Measurements from ENCODE around the gene RPP21. TPM values are rescaled to one million over a fixed set of nuclear protein-coding genes. Genes with fewer than 3 reads are reported as not detected.

Gene RPP21
- total RNA-seq, 4 donors from 2014 or later: 61.9 to 246 (median 87.5) TPM

GRCh38 chr6:30311671-30312070, 33.3 kb upstream of the RPP21 start:
- no peaks in the 10 kb centered on the region for H3K4me1 ChIP-seq
- peaks cover 0 to 11% (median 3%) of the 10 kb centered on the region in 4 donors for H3K36me3 ChIP-seq
- H3K27ac ChIP-seq: no peak overlapping the region
- no peak for DNase-seq
- H3K4me3 ChIP-seq: no peak overlapping the region
- in situ Hi-C loops (cut with MboI; ENCODE audit: low pct_ligation_motif_present in 1 of 4, low pct_unique_long_range_greater_than_20kb in 1 of 4, low sequenced_read_pairs in 3 of 4) (no loop called here), intact Hi-C loops (cut with DNase I; ENCODE audit: low total_unique reads) (no loop called here)
- H3K27me3 ChIP-seq: no peaks in the 10 kb centered on the region
- TF ChIP-seq POLR2A (IDR thresholded peaks at IDR 0.05) (no peak), POLR2AphosphoS5 (IDR thresholded peaks at IDR 0.05) (no peak), EP300 (IDR thresholded peaks at IDR 0.05; ENCODE audit: low read depth) (no peak)
- TF ChIP-seq, protein P1, sequence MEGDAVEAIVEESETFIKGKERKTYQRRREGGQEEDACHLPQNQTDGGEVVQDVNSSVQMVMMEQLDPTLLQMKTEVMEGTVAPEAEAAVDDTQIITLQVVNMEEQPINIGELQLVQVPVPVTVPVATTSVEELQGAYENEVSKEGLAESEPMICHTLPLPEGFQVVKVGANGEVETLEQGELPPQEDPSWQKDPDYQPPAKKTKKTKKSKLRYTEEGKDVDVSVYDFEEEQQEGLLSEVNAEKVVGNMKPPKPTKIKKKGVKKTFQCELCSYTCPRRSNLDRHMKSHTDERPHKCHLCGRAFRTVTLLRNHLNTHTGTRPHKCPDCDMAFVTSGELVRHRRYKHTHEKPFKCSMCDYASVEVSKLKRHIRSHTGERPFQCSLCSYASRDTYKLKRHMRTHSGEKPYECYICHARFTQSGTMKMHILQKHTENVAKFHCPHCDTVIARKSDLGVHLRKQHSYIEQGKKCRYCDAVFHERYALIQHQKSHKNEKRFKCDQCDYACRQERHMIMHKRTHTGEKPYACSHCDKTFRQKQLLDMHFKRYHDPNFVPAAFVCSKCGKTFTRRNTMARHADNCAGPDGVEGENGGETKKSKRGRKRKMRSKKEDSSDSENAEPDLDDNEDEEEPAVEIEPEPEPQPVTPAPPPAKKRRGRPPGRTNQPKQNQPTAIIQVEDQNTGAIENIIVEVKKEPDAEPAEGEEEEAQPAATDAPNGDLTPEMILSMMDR (IDR thresholded peaks at IDR 0.05): no peak
- H3K9me3 ChIP-seq: no peaks in the 10 kb centered on the region
- 70 to 88% methylated on average over 1 of the region's 1 CpG for WGBS, 2 donors (ENCODE audit: low coverage in 1 of 2)

- Histone ChIP-seq H3K27ac (no peak overlapping the region), H3K27me3 (no peaks in the 10 kb centered on the region), H3K4me3 (no peak overlapping the region), H3K9me3 (no peaks in the 10 kb centered on the region), H3K4me1 (peaks cover 0 to under 1% (median 0%) of the 10 kb centered on the region in 4 donors), H3K36me3 (peaks cover 0 to 11% (median 3%) of the 10 kb centered on the region in 4 donors)
- no peak for DNase-seq
- TF ChIP-seq, protein P1 (IDR thresholded peaks at IDR 0.05): no peak
- no peak for TF ChIP-seq EP300 (IDR thresholded peaks at IDR 0.05; ENCODE audit: low read depth)
- no peak for TF ChIP-seq POLR2A (IDR thresholded peaks at IDR 0.05)
- TF ChIP-seq POLR2AphosphoS5 (IDR thresholded peaks at IDR 0.05): no peak
- intact Hi-C loops (cut with DNase I; ENCODE audit: low total_unique reads): no loop called here
- 95% methylated on average over 2 of the region's 2 CpGs; no CpG with 5 or more reads in 1 of the 2 donors for WGBS, 2 donors (ENCODE audit: low coverage in 1 of 2)
- in situ Hi-C loops (cut with MboI; ENCODE audit: low pct_ligation_motif_present in 1 of 4, low pct_unique_long_range_greater_than_20kb in 1 of 4, low sequenced_read_pairs in 3 of 4): no loop called here
Observed at GRCh38 chr6:30312266-30312665, 32.7 kb upstream of the RPP21 start.

DNA sequence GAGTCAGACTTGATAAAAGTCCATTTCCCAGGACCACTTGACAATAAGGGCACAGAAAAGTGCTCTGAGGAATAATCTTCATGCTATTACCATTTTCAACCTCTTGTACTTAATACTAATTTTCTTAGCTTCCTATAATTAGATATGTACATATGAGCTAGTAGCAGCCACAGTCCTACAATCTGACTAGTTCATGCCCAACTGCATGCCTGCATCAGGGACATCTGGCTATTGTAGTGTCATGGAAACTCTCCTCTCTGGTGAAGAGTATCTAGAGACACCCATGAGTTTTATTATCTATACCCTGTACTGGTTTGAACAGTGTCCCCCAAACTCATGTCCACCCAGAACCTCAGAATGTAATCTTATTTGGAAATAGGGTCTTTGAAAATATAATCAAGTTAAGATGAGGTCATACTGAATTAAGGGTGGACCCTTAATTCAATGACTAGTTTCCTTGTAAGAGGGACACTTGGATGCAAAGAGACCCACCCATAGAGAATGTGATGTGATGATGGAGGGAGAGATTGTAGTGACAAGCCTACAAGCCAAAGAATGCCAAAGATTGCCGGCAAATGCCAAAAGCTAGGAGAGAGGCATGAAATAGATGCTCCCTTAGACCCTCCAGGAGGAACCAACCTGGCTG, 32.2 kb upstream of the RPP21 start:
- Histone ChIP-seq H3K27ac (no peak overlapping the region), H3K4me3 (no peak overlapping the region), H3K36me3 (peaks cover 0 to 11% (median 3%) of the 10 kb centered on the region in 4 donors), H3K9me3 (no peaks in the 10 kb centered on the region), H3K27me3 (no peaks in the 10 kb centered on the region), H3K4me1 (peaks cover 0 to 6% (median 2%) of the 10 kb centered on the region in 4 donors)
- in situ Hi-C loops (cut with MboI; ENCODE audit: low pct_ligation_motif_present in 1 of 4, low pct_unique_long_range_greater_than_20kb in 1 of 4, low sequenced_read_pairs in 3 of 4): no loop called here
- WGBS, 2 donors (ENCODE audit: low coverage in 1 of 2): 97 to 100% methylated on average over 1 of the region's 1 CpG
- no peak for DNase-seq
- intact Hi-C loops (cut with DNase I; ENCODE audit: low total_unique reads): no loop called here
- TF ChIP-seq, protein P1 (IDR thresholded peaks at IDR 0.05): no peak
- TF ChIP-seq EP300 (IDR thresholded peaks at IDR 0.05; ENCODE audit: low read depth) (no peak), POLR2AphosphoS5 (IDR thresholded peaks at IDR 0.05) (no peak), POLR2A (IDR thresholded peaks at IDR 0.05) (no peak)

DNA sequence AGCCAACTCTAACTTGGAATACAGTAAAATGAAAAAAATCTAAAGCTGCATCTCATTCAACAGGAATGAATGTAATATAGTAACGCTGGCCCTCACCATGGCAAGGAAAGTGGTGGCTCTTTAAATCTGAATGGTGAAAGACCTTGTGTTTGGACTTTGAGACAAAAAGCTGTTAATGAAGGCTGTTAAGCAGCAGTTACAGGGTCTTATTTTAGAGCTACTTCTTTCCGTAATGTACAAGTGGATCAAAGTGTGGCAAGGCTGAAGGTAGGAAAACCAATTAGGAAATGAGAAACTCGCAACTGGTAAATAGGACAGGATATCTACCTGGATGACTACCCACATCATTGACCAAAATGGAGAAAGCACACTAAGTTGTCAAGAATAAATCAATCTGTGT, 29.8 kb upstream of the RPP21 start:
- DNase-seq: no peak
- peaks cover 0 to 11% (median 3%) of the 10 kb centered on the region in 4 donors for H3K36me3 ChIP-seq
- H3K4me1 ChIP-seq: peaks cover 0 to 24% (median 2%) of the 10 kb centered on the region in 4 donors
- H3K27ac ChIP-seq: no peak overlapping the region
- WGBS, 2 donors (ENCODE audit: low coverage in 1 of 2): 88 to 97% methylated on average over 3 of the region's 3 CpGs
- no peaks in the 10 kb centered on the region for H3K9me3 ChIP-seq
- no peak overlapping the region for H3K4me3 ChIP-seq
- in situ Hi-C loops (cut with MboI; ENCODE audit: low pct_ligation_motif_present in 1 of 4, low pct_unique_long_range_greater_than_20kb in 1 of 4, low sequenced_read_pairs in 3 of 4): no loop called here
- intact Hi-C loops (cut with DNase I; ENCODE audit: low total_unique reads): no loop called here
- no peak for TF ChIP-seq POLR2AphosphoS5 (IDR thresholded peaks at IDR 0.05)
- TF ChIP-seq EP300 (IDR thresholded peaks at IDR 0.05; ENCODE audit: low read depth): no peak
- TF ChIP-seq POLR2A (IDR thresholded peaks at IDR 0.05): no peak
- TF ChIP-seq, protein P1 (IDR thresholded peaks at IDR 0.05): no peak
- no peaks in the 10 kb centered on the region for H3K27me3 ChIP-seq

All from transverse colon (tissue), 4 donors.